Prostate gland (tissue), 2 donors: Measurements from ENCODE around the gene PRRT1. TPM values are rescaled to one million over a fixed set of nuclear protein-coding genes. Genes with fewer than 3 reads are reported as not detected.

Experiments
- DNase-seq: peaks from one replicate; pipeline ENCODE4 v3.0.0-alpha.2; 2019; ENCODE audit warnings: low spot score
- H3K27ac ChIP-seq, 2 donors: fragments of 200-600 bp; sonication (generic); 2 replicates each; pipeline ENCODE4 v1.5.1; 2017 to 2019
- H3K27me3 ChIP-seq: fragments of 200-600 bp; sonication (generic); replicated peaks from 2 replicates; pipeline ENCODE4 v1.5.1; 2019; ENCODE audit not compliant: insufficient read depth
- H3K36me3 ChIP-seq, 2 donors: fragments of 200-600 bp; sonication (generic); 1 replicate in 1 of 2; 2 replicates in 1 of 2; pipeline versions ENCODE4 v1.5.1 to v1.8.1; 2017 to 2019
- H3K4me1 ChIP-seq: fragments of 200-600 bp; sonication (generic); replicated peaks from 2 replicates; pipeline ENCODE4 v1.5.1; 2019
- H3K4me3 ChIP-seq, 2 donors: fragments of 200-600 bp; sonication (generic); 2 replicates each; pipeline ENCODE4 v1.5.1; 2017 to 2019
- H3K9me3 ChIP-seq: fragments of 200-600 bp; sonication (generic); 2 replicates; pipeline ENCODE4 v1.5.1; 2017
- CTCF ChIP-seq, 4 experiments: fragments of 200-600 bp in 2 of 4; fragments of 450-650 bp in 2 of 4; sonication (generic) in 2 of 4; IDR thresholded peaks; 1 replicate in 3 of 4; 2 replicates in 1 of 4; pipeline ENCODE4 v1.5.1; 2016 to 2019; ENCODE audit warnings: antibody characterized with exemption in 4 of 4, mild to moderate bottlenecking in 2 of 4, moderate library complexity in 2 of 4
- POLR2A ChIP-seq: fragments of 450-650 bp; IDR thresholded peaks from one replicate; pipeline ENCODE4 v1.6.1; 2016; ENCODE audit warnings: antibody characterized with exemption, mild to moderate bottlenecking
- POLR2AphosphoS5 ChIP-seq: sonication (generic); formaldehyde crosslinking; IDR thresholded peaks from one replicate; pipeline ENCODE4 v1.6.1; 2017; ENCODE audit warnings: antibody characterized with exemption
- WGBS: methylation state at CpG from one replicate; pipeline ENCODE4 v1.1.5; 2018; 5-methylcytosine and 5-hydroxymethylcytosine counted together
- intact Hi-C: fragments of 100-400 bp; cut with DNase I; formaldehyde crosslinking; loops from one replicate; pipeline ENCODE4 v1.14.2; 2022
- total RNA-seq, 2 donors: library from RNA; depleted of rRNA; stranded (reverse); fragments of >200 nt; gene quantifications; one replicate each; pipeline ENCODE4 v1.1.0, GENCODE V29; 2016

PRRT1 gene
- 1 to 10 TPM in 1 of 2 donors, under 1 TPM in 1; 0.64 to 7.2 TPM for total RNA-seq

GRCh38 chr6:32151863-32152768 lies at the start of gene PRRT1:
Gene PRRT1, minus strand, starts transcription at chr6:32151939. Its CDS starts 112 bp downstream, at chr6:32151827.
- TF ChIP-seq CTCF (IDR thresholded peaks at IDR 0.05): no peak
- TF ChIP-seq POLR2AphosphoS5: no peak
- no peak for TF ChIP-seq POLR2A
- H3K9me3 ChIP-seq: no peaks in the 10 kb centered on the region
- no peaks in the 10 kb centered on the region for H3K36me3 ChIP-seq
- no peak for DNase-seq
- H3K27ac ChIP-seq: peak within 1 kb of the TSS; percentile 88 to 89
- intact Hi-C loops: loop anchor here (2.0 to 10.0 kb wide), 3 partner anchors 21 to 247 kb away; partner anchors contain the start of genes FKBPL and ZBTB12
- H3K27me3 ChIP-seq: no peaks in the 10 kb centered on the region
- peak within 1 kb of the TSS; percentile 53 to 61 for H3K4me3 ChIP-seq
- WGBS: 11% methylated on average over 23 of the region's 24 CpGs
- H3K4me1 ChIP-seq: peaks cover 14% of the 10 kb centered on the region

- Histone ChIP-seq H3K27me3 (no peaks in the 10 kb centered on the region), H3K4me1 (no peaks in the 10 kb centered on the region), H3K9me3 (no peaks in the 10 kb centered on the region), H3K36me3 (no peaks in the 10 kb centered on the region), H3K4me3 (no peak overlapping the region), H3K27ac (no peak overlapping the region)
- 92% methylated on average over 13 of the region's 13 CpGs for WGBS
- no peak for DNase-seq
- no peak for TF ChIP-seq CTCF (IDR thresholded peaks at IDR 0.05)
- TF ChIP-seq POLR2A: no peak
- TF ChIP-seq POLR2AphosphoS5: no peak
- intact Hi-C loops: no loop called here
Observed at GRCh38 chr6:32200711-32201475, 49.2 kb upstream of the PRRT1 start.

GRCh38 chr6:32198866-32199265 lies 47.1 kb upstream of the PRRT1 start:
- H3K4me1 ChIP-seq: no peaks in the 10 kb centered on the region
- TF ChIP-seq POLR2A (no peak), POLR2AphosphoS5 (no peak), CTCF (IDR thresholded peaks at IDR 0.05) (no peak)
- H3K27ac ChIP-seq: no peak overlapping the region
- H3K27me3 ChIP-seq: no peaks in the 10 kb centered on the region
- DNase-seq: no peak
- no peak overlapping the region for H3K4me3 ChIP-seq
- H3K9me3 ChIP-seq: no peaks in the 10 kb centered on the region
- no peaks in the 10 kb centered on the region for H3K36me3 ChIP-seq
- intact Hi-C loops: loop anchor here (5.0 kb wide), 1 partner anchor 773 kb away; no protein-coding TSS in a partner anchor
- 90% methylated on average over 17 of the region's 17 CpGs for WGBS

- TF ChIP-seq POLR2A: no peak
- no peak for TF ChIP-seq POLR2AphosphoS5
- TF ChIP-seq CTCF (IDR thresholded peaks at IDR 0.05): no peak
- 71% methylated on average over 3 of the region's 3 CpGs for WGBS
- Histone ChIP-seq H3K9me3 (no peaks in the 10 kb centered on the region), H3K27ac (no peak overlapping the region), H3K36me3 (no peaks in the 10 kb centered on the region), H3K4me3 (no peak overlapping the region), H3K4me1 (no peaks in the 10 kb centered on the region), H3K27me3 (no peaks in the 10 kb centered on the region)
- DNase-seq: no peak
- intact Hi-C loops: loop anchor here (5.0 kb wide), 1 partner anchor 774 kb away; no protein-coding TSS in a partner anchor
Observed at GRCh38 chr6:32198345-32198696, 46.6 kb upstream of the PRRT1 start.
